Skeletal muscle cell (primary cell): ENCODE measurements around the gene GOLGA5.
A peak's percentile ranks its signal among the peaks of the same experiment; 100 is the strongest.
"Not testable (repeated sequence)": the region's sequence is repeated elsewhere in the genome, so short reads cannot be mapped to it uniquely, and the experiment has no call there.

Experiments
- DNase-seq: peaks from one replicate; pipeline ENCODE4 v3.0.0-alpha.2; 2010; ENCODE audit warnings: low read depth
- H3K4me3 ChIP-seq: 2 replicates; pipeline ENCODE4 v1.5.1; 2011; ENCODE audit warnings: low read depth, mild to moderate bottlenecking, control low read depth, low read length, moderate library complexity

The GOLGA5 gene

DNA sequence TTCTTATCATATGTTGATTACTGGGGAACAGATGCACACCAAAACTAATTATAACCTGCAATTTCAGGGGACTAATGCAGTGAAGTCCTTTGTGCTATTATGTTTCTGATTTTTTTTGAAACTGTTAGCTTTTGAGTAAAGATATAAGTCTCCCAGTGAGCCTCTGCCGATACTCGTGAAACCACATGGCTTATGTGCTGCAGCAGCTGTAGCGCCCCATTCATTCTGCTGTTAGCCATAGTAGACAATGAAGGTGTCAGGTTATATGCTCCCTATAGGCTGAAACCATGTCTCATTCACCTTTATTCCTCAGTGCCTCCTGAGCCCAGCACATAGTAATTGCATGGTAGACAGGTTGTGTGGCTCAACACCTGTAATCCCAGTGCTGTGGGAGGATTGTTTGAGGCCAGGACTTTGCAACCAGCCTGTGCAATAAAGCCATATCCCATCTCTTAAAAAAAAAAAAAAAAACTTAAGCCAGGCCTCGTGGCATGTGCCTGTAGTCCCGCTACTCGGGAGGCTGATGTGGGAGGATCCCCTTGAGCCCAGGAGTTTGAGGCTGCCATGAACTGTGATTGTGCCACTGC lies 25.0 kb downstream of the GOLGA5 start:
- H3K4me3 ChIP-seq, result no peak overlapping the region
- DNase-seq, result no peak

DNA sequence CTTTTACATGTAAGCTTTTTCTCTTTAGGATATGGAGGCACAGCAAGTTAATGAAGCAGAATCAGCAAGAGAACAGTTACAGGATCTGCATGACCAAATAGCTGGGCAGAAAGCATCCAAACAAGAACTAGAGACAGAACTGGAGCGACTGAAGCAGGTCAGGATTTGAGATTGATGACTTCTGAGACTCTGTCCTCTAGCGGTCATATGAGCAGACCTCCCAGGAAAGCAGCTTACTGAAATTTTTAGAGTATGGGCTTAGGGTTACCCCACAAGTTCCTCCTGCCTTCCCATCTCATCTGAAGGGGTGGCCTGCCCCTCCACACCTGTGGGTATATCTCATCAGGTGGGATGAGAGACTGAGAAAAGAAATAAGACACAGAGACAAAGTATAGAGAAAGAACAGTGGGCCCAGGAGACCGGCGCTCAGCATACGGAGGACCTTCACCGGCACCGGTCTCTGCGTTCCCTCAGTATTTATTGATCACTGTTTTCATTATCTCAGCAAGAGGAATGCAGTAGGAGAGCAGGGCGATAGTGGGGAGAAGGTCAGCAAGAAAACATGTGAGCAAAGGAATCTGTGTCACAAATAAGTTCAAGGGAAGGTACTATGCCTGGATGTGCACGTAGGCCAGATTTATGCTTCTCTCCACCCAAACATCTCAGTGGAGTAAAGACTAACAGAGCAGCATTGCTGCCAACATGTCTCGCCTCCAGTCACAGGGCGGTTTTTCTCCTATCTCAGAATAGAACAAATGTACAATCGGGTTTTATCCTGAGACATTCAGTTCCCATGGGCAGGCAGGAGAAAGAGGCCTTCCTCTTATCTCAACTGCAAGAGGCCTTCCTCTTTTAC lies 25.8 kb downstream of the GOLGA5 start:
- not testable (repeated sequence) for DNase-seq, H3K4me3 ChIP-seq

DNA sequence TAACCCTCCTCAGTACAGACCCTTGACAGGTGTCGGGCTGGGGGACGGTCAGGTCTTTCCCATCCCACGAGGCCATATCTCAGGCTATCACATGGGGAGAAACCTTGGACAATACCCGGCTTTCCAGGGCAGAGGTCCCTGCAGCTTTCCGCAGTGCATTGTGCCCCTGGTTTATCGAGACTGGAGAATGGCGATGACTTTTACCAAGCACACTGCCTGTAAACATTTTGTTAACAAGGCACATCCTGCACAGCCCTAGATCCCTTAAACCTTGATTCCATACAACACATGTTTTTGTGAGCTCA lies 26.4 kb downstream of the GOLGA5 start:
- not testable (repeated sequence) for DNase-seq, H3K4me3 ChIP-seq

DNA sequence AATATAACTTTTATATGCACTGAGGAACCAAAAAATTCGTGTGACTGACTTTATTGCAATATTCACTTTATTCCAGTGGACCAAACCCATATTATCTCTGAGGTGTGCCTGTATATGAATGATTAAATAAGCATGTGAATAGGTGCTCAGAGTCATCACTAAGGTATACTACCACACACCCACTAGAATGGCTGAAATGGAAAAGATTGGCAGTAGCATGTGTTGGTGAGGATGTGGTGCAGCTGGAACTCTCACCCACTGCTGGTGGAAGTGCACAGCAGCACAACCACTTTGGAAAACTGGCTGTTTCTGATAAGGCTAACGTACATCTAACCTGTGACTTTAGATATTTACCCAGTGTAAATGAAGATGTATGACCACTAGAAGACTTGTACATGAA lies 36.8 kb downstream of the GOLGA5 start:
- no peak for DNase-seq
- no peak overlapping the region for H3K4me3 ChIP-seq

DNA sequence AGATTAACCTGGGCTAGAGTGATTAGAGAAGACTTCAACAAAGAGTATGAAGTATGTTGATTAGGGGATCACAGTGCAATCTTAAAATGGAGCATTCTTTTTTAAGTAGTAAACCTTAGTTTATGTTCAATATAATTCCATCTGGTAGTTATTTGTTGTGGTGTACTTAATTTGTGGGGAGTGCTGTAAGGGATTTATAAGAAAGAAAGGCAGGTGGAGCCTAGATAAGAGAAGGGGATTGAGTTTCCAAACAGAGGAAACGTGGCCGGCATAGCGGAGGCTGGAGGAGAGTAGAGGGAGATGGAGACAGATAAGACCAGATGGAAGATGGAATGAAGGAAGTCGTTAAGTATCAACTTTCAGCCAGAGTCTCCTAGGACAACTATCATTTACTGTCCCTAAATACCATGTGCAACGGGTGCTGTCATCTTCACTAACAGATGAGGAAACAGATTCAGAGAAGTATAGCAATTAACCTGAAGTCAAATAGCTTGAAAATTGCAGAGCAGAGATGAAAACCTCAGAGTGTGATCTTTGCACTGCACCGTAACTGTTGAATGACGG lies 38.1 kb downstream of the GOLGA5 start:
- H3K4me3 ChIP-seq, result no peak overlapping the region
- no peak for DNase-seq

DNA sequence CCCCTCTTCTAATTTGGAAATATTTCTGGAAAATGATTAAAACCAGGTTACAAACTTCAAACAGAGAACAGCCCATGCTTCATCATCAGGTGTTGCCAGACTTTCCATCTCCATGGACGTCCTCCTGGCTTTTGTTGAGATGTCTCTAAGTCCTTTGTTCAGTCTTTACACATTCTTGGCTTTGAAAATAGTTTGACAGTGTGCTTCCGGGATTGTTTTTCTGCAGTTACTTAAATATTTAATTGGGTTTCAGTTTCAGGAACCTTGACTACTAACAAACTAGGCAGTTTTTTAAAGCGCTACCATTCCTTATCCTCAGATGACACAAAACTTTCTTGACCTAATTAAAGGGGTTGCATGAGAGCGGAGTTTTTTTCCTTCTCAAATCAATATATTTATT lies 47.8 kb downstream of the GOLGA5 start:
- no peak for DNase-seq
- H3K4me3 ChIP-seq, result no peak overlapping the region

DNA sequence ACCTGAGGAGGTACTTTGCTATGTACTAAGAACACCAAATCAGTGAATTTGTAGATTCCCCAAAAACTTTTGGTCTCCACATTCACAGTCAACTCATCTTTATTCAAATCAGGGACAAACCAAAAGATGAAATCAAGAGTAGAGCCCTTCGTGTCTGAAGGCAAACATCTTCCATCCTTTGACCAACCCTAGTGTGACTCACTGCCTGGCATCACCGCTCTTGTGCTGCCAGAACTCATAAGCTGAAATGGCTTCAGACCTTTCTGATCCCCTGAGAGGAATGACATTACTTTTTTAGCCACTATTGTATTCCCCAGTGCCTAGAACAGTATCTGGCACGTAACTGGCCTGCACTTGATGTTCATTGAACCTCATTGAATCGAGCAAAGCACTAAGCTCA lies 50.1 kb downstream of the GOLGA5 start:
- no peak overlapping the region for H3K4me3 ChIP-seq
- DNase-seq, result no peak

DNA sequence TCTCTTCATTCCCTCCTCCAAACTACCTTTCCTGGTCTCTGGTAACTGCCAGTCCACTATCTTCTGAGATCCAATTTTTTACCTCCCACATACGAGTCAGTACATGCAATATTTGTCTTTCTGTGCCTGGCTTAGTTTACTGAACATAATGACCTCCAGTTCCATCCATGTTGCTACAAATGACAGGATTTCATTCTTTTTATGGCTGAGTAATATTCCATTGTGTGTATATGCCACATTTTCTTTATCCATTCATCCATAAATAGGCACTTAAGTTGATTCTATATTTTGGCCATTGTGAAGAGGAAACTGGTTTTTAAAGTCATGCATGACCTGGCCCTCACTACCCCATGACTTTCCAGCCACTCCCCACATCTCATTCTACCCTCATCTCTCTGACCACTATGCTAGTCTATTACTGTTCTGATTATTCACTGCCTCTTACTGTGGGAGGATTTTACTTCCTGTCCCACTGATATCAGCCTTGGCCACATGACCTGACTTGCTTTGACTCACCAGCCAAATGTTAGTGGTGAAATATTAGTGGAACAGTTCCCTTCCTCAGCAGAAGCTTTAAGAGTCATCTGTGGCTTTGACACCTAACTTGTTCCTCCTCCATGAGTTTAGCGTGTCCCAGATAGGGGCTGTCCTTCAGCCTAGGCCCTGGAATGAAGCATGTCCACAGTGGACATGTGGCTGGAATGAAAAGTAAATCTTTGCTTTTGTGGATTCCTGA lies 52.2 kb downstream of the GOLGA5 start:
- peak; percentile 25 for DNase-seq

DNA sequence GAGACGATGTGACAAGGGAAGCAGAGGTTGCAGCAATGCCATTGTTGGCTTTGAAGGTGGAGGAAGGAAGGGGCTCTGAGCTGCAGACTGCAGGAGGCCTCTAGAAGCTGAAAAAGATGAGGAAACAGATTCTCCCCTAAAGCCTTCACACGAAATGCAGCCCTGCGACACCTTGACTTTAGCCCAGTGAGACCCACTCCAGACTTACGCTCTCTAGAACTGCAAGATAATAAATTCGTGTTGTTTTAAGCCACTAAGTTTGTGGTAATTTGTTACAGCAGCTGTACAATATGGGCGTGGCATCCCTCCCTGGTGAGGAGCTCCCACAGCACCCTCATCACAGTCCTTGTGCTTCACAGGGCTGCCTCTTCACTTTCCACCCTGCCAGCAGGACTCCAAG lies 53.2 kb downstream of the GOLGA5 start:
- no peak for DNase-seq
- H3K4me3 ChIP-seq, result no peak overlapping the region

More for the DNA sequence above, 52.2 kb downstream of the GOLGA5 start:
- H3K4me3 ChIP-seq, result no peak overlapping the region

DNA sequence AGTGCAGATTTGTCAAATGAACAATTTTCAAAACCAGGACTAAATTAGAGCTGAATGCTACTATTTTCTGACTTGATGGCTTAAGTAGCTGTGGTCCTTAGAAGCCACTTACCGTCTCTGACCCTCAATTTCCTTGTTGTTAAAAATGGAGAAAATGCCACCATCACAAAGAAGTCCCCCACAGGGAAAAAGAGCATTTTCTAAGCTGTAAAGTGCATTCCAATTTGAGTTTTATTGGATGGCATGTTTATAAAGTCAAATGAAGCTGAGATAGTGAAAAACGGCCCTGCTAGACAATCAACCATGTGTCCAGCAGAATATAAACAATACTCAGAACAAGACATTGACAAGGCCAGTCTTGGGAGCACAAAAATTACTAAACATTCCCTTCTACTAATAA lies 53.6 kb downstream of the GOLGA5 start:
- no peak for DNase-seq
- H3K4me3 ChIP-seq, result no peak overlapping the region

DNA sequence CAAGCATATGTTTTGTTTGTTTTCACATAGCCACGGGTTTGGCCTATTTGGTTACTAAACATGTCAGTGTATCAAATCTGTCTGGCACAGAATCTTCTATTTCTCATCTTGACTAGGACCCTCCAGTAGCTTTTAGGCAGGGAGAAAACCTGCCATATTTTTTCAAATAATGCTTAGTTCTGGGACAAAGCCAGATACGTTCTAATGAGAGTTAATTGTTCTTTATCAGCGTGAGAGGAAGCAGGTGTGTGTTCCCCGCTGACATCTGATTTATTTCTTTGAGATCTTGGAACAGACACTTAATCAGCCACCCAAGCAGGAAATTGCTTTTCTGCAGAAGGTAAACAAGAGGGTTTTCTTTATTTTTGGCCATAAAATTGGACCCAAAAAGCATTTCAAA lies 54.8 kb downstream of the GOLGA5 start:
- DNase-seq, result no peak
- no peak overlapping the region for H3K4me3 ChIP-seq

DNA sequence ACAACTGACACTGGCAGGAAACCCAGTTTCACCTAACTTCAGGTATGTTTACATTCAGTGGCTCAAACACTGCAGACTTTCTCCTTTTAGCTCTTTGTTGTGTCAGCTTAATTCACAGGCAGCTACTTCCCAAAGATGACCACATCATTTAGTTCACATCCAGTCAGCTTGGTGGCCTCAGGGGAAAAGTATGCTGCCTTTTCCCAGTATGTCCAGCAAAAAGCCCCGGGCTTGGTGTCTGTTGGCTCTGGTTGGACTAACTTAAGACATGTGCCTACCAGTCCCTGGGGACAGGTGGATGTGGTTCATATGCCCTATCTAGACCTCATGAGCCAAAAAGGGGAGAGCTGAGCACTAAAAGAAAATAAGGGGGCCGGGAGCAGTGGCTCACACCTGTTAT lies 56.4 kb downstream of the GOLGA5 start:
- H3K4me3 ChIP-seq, result no peak overlapping the region
- DNase-seq, result no peak

DNA sequence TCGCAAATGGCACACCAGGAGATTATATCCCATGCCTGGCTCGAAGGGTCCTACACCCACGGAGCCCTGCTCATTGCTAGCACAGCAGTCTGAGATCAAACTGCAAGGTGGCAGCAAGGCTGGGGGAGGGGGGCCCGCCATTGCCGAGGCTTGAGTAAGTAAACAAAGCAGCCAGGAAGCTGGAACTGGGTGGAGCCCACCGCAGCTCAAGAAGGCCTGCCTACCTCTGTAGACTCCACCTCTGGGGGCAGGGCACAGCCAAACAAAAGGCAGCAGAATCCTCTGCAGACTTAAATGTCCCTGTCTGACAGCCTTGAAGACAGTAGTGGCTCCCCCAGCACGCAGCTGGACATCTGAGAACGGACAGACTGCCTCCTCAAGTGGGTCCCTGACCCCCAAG lies 59.0 kb downstream of the GOLGA5 start:
- H3K4me3 ChIP-seq, DNase-seq: not testable (repeated sequence)

DNA sequence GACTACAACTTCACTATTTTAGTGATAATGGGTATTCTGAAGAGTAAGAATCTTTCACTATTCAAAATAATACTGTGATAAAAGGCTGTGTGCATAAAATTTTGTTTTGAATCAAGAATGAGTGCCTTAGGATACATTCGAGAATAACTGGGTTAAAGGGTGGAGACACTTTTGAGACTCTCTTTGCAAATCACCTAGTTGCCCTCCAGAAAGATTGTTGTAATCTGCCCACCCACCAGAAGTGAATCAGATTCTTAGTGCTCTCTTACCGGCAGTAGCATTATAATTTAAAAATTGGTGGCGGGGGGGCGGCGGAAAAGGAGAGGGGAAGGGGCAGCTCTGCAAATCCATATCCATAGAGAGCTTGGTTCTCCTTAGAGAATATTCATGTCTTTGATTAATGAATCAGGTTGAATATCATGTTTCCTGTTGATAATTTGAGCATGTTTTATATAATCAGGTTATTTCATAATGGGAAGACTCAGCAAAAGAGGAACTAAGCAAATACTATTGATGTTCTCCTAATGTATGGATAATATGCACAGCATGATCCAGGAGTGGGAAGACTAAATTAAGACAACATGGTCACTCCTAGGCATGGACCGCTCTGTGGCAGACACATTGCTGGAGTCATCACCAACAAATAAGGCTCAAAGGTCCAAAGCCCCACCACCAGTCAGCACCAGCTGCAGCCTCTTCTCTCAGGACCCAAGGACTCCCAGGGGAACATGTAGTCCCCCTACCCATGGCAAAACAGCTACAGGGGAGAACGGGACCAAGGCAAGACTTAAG lies 66.1 kb downstream of the GOLGA5 start:
- DNase-seq, result no peak
- H3K4me3 ChIP-seq, result no peak overlapping the region

DNA sequence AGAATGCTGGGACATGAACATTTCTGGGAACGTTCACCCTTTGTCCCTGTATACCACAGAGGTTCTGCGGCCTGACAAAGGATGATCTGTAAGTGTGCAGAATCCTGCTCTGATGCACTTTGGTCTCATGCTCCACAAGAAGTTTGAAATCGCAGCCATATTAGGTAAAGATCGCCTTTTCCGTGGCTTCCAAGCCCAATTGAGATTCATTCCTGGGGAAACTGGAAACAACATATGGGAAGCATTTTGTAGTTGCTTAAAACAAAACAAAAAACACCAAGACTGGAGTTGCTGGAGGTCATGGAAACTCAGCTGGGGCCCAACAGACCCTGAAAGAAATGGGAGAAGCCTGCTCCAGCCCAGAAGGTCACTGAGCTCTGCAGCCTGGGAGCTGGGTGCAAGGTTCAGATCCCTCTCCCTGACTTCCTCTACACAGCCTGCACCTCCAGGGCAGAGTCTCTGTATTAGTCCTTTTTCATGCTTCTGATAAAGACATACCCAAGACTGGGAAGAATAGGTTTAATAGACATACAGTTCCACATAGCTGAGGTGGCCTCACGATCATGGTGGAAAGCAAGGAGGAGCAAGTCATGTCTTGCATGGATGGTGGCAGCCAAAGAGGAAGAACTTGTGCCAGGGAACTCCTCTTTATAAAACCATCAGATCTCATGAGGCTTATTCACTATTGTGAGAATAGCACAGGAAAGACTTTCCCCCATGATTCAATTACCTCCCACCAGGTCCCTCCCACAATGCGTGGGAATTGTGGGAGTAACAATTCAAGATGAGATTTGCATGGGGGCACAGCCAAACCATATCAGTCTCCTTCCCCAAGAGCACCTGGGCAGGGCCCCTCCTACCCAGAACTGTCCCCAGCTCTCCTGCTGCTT lies 68.0 kb downstream of the GOLGA5 start:
- H3K4me3 ChIP-seq, result no peak overlapping the region
- DNase-seq, result no peak

DNA sequence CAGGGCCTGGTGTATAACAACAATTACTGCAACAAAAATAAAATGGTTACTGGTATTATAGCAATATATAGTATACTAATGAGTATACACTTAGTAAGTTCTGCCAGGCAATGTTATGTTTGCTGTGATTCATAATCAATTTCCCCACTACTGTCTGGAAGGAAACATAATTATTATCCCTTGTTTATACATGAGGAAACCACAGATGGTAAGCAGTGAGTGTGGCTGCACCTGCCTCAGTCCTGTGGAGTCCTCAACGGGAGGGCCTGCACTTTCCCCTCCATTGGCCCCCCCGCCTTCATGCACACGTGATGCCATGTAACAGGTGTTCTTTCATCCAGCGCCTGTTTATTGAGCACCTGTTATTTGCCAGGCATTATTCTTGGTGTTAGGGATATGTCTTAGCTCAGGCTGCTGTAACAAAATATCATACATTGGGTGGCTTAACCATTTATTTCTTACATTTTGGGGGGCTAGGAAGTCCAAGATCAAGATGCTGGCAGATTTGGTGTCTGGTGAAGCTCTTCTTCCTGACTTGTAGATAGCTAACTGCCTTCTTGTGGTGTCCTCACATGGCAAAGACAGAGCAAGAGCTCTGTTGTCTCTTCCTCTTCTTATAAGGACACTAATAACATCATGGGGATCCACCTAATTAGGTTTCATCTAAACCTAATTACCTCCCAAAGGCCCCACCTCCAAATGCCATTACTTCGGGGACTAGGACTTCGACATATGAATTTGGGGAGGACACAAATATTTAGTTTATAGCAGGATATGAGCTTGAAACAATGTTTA lies 69.4 kb downstream of the GOLGA5 start:
- no peak for DNase-seq
- H3K4me3 ChIP-seq, result no peak overlapping the region

DNA sequence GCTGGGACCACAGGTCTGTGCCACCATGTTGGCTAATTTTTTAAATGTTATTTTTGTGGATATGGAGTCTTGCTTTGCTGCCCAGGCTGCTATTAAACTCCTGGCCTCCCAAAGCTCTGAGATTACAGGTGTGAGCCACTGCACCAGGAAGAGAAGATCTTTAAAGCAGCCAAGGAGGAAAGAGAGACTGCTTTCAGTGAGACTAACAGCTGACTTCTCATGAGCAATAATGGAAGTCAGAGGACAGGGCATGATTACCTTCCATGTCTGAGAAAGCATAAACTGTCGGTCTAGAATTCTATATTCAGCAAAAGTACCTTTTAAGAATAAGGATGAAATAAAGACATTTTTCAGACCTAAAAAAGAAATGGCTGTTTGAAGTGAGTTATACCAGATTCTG lies 71.6 kb downstream of the GOLGA5 start:
- no peak overlapping the region for H3K4me3 ChIP-seq
- DNase-seq, result no peak

DNA sequence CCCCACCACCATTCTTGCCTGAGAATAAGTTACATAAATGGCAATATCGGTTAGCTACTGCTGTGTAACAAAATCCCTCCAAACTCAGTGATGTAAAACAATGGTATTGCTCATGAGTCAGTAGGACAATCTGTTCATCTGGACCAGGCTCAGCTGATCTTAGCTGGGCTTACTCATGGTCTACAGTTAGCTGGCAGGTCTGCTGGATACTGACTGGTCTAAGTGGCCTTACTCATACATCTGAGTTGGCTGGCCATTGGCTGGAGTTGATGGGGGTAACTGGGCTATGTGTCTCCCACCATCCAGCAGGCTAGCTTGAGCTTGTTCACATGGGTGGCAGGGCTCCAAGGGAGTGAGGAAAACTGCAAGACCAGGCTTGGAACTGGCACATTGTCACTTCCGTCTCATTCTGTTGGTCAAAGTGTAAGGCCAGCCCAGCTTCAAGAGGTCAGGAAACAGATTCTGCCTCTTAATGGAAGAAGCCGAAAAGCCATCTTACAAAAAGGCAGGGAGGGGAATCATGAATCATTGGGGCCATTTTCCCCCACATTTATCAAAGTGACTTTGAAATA lies 72.2 kb downstream of the GOLGA5 start:
- DNase-seq, result no peak
- H3K4me3 ChIP-seq, result no peak overlapping the region
